CD4-positive, alpha-beta T cell treated with Interleukin-17A for 1 hour (primary cell): Measurements from ENCODE around the gene PRELP.

Experiments
- DNase-seq: peaks from one replicate; pipeline ENCODE4 v3.0.0-alpha.2; 2020

Gene PRELP

DNA sequence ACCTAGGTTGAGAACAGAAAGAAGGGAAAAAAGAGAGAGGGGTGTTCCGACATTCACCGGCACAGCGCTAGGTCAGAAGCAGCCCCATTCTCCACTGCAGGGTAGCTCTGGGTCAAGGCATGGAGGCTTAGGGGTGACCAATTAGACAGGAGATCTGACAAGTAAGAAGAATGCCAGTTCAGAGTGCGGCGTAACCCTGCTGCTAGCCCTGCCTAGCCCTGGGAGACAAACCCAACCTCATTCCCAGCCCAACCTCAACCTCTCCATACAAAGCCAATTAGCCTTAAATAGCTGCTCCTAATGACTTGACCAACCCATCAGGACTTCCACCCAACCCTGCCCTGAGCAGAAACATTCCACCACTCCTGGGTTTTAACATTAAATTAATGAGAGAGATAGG is 3.4 kb downstream of the PRELP start:
- no peak for DNase-seq

DNA sequence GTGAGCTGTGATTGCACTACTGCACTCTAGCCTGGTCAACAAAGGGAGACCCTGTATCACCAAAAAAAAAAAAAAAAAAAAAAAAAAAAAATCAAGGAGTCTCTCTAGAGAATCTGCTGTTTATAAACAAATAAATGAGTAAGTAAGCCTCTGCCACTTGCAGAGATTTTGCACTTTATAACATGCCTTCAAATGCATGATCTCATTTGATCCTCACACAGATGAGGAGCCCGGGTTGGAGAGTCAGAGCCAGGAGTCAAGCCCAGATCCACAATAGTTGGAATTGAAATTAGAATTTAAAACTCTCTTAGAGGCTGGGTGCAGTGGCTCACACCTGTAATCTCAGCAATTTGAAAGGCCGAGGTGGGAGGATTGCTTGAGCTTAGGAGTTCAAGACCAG is 4.0 kb downstream of the PRELP start:
- no peak for DNase-seq

DNA sequence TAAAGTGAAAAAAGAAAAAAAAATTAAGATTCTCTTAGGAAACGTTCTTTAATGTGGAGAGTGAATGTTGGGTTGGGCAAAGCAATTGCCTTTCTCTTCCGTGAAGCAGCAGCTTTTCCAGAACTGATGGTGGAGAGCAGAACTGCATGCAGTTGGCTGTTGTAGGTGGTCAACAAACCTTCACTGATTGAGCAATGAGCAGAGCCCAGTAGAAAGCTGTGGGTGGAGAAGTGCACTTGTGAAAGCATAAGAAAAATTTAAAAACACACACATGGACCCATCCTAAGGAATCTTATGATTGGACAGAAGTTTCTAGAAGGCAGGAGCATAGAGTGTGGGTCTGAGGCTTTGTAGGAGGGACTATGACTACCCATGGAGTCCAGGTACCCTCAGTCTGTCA is 4.5 kb downstream of the PRELP start:
- no peak for DNase-seq

DNA sequence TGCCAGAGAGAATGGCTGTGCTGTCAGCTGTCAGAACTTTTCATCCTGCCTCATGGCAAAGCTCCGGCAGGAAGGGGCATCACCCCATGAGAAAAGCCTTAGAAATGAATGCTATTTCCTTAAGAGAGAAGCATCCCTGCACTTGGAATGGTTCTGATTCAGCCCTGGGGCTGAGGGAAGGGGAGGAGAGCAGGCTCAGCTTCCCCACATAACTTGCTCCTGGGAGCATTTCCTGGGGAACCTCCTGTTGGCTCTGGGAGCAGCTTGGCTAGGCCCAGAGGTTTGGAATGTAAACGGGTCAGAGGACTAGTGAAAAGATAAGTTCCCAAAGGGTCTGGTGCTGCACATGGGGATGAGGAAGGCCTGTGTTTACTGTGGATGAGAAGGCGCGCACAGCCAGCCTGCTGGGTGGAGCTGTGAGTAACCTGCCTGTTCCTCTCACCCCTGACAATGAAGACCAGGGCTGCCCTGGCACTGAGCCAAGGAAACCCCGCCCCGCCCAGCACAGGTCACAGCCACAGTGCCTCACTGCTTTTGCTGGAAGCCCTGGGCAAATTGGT is 5.0 kb downstream of the PRELP start:
- DNase-seq: peak; percentile 54

DNA sequence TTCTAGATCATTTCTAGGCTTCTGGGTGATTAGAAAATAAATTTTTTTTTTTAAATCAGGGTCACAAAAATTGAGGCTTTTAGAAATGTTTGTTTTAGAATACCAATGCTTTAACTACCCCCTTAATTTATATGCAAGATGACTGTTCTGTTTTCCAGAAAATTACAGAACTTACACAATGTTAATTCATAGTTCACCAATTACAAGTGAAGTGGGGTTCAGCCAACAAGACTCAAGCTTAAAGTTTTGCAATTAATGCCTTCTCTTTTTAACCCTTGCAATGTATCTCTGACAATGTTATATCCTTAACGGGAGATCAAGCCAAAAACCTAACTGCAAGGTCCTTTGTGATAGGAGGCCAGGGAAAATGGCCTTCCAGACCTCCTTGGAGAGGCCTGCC is 5.6 kb downstream of the PRELP start:
- DNase-seq: no peak

DNA sequence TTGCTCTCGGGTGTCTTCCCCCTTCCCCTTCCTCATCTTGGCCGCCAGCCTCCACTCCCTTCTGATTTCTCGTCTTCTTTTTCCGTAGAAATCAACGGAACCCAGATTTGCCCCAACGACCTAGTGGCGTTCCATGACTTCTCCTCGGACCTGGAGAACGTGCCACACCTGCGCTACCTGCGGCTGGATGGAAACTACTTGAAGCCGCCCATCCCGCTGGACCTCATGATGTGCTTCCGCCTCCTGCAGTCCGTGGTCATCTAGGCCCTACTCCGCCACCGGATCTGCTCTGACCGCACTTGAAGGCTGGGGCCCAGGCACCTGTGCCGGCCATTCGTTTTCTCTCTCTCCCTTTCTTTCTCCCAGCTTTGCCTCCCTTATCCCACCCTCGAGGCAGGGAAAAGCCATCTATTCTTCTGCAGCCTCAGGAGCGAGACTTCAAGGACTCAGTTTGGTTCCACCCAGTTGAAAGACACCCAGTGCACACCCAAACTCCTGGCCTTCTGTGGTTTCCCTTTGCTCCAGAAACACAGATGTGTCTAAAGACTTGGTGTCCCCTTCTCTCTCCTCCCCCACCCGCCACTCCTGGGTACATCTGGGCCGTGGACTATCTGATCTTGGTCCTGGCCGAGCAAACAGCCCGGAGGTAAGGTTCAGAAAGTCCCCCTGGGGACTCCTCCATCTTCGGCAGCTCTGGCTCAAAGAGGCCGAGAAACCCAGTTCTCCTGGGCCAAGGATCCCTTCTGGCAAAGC is 11.2 kb downstream of the PRELP start:
- DNase-seq: no peak

DNA sequence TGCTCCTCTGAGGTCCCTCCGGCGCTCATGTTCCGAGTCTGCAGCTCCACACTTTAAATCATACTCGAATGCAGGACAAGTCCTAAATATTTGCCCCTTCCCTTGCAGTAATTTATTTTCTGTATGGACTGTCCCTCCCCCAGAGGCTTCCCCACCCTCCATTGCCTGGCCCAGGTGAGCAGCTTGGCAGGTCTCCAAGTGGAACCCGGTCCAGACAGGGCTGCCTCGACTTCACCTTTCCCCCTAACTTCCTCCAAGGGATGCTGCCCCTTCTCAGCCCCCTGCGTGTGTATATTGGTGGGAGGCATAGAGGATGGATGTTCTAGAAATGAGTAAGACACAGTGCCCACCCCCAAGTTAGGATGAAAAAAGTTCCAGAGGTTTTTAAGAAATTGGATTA is 12.9 kb downstream of the PRELP start:
- no peak for DNase-seq

DNA sequence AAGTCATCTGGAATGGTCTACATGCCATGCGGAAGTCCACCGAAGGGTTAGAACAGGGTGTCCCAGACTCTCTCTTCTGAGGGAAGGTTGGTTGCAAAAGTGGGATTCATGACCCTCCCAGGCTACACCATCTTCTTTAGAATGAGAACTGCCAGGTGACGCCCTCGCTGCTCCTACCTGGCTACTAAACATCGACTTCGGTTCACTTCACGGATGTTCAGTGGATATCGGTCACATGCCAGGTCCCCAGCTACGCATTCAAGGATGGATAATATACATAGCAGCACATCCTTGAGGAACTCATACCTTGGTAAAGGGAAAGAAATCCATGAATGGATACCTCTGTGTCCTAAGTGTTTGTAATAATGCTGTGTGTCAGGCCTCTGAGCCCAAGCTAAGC is 15.0 kb downstream of the PRELP start:
- no peak for DNase-seq

DNA sequence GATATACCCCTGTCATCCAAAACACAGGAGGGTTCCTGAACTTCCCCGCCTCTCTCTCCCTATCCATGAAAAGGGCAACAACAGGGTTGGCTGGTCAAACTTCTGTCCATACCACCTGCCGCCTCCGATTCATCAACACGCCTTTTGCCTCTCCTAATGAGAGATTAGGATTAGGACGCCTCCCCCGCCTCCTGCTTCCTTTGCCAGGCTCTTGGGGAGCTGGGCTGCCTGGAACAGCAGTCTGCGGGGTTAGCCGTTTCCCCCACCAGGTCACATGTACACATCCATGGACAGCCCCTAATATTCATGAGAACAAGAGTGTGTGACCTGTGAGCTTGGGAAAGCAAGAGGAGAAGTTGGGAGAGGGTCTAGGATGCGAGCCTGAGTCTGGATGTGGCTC is 16.1 kb downstream of the PRELP start:
- DNase-seq: no peak

DNA sequence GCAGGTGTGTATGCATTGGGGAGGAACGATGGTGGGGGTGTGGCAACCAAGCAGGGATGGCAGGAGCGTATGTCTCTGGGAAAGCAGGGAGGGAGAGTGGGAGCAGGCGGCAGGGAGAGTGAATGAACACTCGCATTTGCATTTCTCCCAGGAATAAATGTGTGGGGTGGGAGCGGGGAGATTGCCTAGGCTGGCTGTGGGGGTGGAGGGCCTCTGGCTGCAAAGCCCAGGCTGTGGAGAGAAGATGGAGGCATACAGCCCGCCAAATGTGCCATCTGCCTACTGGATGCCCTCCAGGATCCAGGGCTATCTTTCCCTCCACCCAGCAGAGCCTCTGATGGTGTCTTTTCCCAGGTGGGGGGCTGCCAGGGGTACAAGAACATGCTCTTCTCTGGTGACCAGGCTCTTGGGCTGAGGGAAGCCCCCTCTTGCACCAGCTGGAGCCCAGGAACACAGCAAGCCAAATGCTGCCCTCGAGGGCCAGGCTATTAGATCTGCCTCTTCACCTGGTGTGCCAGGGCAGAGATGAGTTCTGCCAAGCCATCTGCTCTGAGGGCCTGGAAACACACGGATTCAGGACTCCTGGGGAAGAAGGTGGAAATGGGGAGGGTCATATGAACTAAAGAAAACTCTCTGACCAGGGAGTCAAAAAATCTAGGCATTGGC is 16.6 kb downstream of the PRELP start:
- no peak for DNase-seq

DNA sequence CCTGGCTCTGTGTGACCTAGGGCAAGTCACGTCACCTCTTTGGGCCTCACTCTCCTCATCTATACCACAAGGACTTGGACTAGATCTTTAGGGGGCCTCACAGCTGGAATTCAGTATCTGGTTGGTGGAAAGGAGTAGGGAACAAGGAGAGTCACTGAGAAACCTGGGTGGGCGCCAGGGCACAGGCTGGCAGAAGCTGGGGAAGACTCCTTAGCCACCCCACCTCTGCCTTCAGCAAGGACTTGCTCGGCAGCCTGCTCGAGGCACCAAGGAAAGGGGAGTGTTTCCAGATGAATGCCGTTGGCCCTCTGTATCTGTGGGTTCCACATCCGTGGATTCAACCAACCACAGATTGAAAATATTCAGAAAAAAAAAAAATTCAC is 17.1 kb downstream of the PRELP start:
- no peak for DNase-seq

DNA sequence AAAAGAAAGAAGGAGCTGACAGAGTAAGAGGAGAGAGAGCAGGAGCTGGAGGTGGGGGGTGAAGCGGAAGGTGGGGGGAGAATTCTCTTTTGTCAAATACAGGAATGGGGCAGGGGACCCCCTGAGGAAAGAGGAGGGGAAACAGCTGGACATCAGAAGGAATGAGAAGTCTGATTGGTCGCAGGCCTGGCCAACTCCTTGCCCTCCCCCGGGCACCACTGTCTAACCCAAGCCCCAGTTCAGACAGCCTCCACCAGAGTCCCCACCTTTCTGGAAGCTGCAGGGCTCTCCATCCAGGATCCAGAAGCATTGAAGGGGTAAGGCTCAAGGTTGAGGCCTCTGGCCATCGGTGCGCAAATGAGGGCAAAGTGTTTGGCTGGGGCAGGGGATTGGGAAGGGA is 18.3 kb downstream of the PRELP start, which contains the start of gene OPTC:
OPTC (plus strand) TSS at position 253 of the 400 bp plus-strand sequence. CDS start 1,853 bp downstream, outside the sequence.
- DNase-seq: no peak

DNA sequence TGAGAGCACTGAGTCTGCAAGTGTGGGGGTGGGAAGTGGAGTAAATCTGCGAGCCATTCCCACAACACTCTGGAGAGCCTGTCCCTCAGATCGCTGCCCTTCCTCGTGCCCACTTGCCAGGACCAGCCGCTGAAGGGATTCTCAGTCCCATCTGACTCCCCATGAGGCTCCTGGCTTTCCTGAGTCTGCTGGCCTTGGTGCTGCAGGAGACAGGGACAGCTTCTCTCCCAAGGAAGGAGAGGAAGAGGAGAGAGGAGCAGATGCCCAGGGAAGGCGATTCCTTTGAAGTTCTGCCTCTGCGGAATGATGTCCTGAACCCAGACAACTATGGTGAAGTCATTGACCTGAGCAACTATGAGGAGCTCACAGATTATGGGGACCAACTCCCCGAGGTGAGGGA is 20.2 kb downstream of the PRELP start:
- no peak for DNase-seq

DNA sequence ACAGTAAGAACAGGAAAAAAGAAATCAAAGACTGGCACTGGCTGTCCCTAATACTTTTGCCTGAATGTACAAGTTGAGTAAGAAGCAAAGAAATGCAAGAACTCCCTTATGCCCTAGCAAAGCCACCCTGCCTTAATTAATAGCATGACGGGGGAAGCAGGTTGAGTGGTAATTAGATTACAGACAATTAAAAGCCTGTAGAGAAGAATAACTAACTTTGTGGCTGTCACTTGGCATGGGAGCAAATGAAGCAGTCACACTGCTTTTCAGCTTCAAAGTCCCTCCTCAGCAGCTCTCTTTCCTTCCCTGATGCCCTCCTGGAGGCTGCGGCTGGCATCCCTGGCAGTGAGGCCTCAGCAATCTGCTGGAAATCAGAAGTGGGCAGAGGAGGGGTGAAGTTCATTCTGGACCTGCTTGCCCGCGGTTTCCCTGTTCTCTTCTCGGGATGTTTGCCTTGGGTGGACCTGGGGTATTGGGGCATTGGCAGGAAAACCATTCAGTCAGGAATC is 21.7 kb downstream of the PRELP start:
- no peak for DNase-seq

DNA sequence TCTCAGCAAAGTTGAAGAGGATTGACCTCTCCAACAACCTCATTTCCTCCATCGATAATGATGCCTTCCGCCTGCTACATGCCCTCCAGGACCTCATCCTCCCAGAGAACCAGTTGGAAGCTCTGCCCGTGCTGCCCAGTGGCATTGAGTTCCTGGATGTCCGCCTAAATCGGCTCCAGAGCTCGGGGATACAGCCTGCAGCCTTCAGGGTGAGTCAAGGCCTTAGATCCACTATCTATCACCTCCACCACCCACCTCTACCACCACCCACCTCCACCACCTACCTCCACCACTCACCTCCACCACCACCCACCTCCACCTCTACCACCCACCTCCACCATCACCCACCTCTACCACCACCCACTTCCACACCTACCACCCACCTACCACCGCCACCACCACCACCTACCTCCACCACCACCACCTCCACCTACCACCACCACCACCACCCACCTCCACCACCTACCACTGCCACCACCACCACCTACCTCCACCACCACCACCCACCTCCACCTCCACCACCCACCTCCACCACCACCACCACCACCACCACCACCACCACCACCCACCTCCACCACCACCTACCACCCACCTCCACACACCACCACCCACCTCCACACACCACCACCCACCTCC is 24.2 kb downstream of the PRELP start:
- no peak for DNase-seq

DNA sequence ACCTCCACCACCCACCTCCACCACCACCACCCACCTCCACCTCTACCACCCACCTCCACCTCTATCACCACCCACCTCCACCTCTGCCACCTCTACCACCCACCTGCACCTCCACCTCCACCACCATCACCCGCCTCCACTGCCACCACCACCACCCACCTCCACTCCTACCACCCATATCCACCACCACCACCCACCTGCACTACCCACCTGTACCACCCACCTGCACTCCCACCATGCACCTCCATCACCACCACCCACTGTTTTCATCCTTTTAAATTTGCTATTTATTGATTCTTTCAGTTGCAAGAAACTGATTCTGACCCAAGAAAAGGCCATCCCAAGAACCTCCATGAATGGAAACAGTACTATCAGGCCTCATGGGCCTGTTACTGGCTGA is 24.7 kb downstream of the PRELP start:
- DNase-seq: no peak

DNA sequence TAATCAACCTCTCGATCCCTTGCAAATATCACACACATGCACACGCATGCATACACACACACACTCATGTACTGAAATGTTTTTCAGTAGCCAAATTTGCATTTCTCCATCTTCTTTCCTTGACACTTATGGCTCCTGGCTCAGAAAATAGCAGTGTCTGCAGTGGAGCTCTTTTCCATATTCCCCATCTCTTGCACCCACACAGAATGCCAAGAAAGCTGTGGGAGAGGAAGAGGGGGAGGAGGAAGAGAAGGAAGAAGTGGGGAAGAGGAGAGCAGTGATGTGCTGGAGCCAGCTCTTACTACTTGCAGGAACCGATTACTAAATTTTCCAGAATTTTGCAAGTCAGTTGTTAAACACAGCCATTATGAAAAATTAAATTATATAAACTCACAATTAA is 28.2 kb downstream of the PRELP start:
- DNase-seq: no peak

DNA sequence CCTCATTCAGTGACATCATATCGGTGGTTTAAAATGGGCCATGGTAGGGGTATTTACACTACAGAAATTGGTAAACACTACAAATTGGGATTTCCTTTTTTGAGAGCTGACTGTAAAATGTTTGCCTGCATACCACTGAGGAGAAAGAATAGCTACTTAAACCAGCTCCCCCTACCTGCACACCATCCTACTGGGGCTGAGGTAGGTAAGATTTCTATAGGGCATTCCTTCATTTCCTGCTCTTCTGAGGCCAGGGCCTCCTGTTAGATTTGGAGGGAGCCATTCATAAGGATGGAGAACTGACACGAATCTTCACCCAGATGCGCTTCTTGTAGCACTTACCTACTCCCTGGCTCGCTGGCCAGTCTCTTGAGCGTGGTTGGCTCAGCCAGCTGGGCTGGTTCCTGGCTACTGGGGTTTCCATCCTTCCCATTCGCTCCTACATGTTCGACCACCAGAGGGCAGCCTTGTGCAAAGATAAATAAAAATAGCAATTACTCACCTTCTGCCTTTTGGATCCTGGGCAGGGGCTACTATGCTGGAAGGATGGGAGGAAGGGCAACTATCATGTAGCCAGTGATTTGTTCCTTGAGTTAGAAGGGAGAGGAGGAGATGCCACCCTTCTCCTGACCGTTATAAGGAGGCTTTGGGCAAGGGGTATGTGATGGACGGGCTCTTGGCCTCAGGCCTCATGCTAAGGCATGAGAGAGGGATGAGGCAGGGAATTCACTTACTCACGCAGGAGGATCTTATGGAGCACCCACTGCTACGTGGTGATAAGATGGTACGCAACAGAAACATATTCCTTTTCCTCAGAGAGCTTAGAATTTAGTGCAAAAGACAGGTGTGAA is 29.0 kb downstream of the PRELP start:
- peak; percentile 76 for DNase-seq

DNA sequence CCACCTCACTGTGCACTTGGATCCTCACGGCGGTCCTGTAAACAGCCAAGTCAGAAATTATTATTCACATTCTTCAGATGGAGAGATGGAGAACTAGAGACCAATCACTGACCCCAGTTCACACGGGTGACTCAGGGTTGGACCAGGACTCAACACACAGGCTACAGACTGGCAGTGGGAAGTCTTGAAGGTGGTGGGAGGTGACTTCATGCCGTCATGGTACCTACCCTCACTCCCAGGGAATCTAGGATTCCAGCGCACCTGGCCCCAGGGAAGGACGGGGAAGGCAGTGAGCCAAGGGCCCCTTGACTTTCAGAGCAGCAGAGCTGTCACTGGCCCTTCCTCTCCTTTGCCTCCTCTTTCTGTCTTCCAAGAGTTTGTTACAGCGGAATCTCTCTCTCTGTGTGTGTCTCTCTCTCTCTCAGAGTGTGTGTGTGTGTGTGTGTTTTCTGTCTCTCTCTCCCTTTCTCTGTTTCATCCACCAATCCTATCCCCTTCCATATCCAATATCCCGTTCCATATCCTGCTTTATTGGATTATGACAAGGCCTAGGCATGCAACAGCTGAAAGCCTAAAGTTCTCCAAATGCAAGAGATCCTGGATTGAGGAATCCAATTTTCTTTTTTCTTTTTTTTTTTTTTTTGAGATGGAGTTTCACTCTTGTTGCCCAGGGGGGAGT is 30.1 kb downstream of the PRELP start:
- no peak for DNase-seq

DNA sequence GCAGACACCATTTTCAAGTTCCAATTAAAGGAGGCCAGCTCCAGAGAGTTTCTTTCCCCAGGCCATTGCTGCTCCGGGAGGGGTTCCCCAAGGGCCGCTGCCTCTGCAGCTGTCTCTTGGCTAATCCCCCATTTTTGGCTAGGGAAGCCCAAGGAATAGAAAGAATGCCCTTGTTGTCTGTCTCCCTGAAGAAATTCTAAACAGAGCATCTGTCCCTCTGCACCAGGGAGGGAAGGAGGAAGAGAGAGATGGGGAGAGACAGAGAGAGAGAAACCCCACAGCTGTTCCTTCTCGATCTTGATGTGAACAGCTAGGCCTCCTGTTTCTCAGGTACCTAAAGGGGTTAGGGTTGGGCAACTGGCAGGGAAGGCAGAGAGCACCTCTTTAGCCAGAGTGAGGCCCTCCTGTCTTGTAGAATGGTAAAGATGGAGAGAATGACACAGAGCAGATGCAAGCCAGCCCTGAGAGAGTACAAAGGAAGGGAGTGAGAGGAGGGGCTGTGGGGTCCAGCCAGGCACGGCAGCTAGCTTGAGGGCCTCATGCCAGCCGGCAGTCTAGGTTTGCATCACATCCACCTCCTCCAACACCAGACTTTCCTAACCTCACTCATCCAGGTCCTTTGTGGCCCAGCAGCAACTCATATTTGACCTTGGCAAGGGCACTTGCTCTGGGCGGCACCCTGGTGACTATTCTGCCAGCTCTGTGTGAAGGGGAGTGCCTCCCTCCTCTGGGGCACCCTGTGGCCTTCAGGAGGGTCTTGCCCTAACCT is 31.4 kb downstream of the PRELP start:
- DNase-seq: no peak

DNA sequence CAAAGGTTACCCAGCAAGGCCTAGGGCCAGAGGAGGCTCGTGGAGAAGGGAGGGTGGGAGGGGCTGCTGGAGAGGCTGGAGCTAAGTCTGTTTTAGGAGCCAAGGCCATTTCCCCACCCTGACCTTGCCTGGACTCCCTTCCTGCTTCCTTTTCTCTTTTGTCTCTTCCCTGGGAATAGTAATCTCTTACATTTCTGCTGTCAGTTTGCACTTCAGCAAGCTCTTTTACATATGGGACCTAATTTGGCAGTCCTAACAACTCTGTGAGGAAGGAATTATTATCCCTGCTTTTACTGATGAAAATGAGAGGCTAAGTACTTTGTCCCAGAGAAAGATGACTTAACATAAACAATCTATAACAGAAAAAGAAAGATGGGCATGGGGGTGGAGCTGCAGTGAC is 32.2 kb downstream of the PRELP start:
- no peak for DNase-seq
